ENCODE measurements around the gene FKBP2. TPM values are rescaled to one million over a fixed set of nuclear protein-coding genes. Genes with fewer than 3 reads are reported as not detected.

FKBP2 gene
- total RNA-seq, 1 experiment from 2014 or later = 84.2 TPM

Other genes with a start within 250 kb of the FKBP2 start
- gene FLRT1, start 205.2 kb upstream of the FKBP2 start, total RNA-seq (2021) = 0.25 and 0.44 TPM in 2 replicates
- 41.0 and 68.8 TPM in 2 replicates for gene MACROD1, start 75.0 kb upstream of the FKBP2 start, total RNA-seq (2021)
- 267 and 299 TPM in 2 replicates for gene STIP1, start 54.9 kb upstream of the FKBP2 start, total RNA-seq (2021)
- 5.0 and 6.6 TPM in 2 replicates for gene FERMT3, start 34.4 kb upstream of the FKBP2 start, total RNA-seq (2021)
- 55.2 and 76.2 TPM in 2 replicates for gene TRPT1, start 14.9 kb upstream of the FKBP2 start, total RNA-seq (2021)
- 87.4 and 112 TPM in 2 replicates for gene NUDT22, start 14.8 kb upstream of the FKBP2 start, total RNA-seq (2021)
- 55.0 and 57.1 TPM in 2 replicates for gene DNAJC4, start 10.5 kb upstream of the FKBP2 start, total RNA-seq (2021)
- 110 and 129 TPM in 2 replicates for gene VEGFB, start 6.5 kb upstream of the FKBP2 start, total RNA-seq (2021)
- gene PPP1R14B, start 5.8 kb downstream of the FKBP2 start, total RNA-seq (2021) = 385 and 435 TPM in 2 replicates
- 73.2 and 79.6 TPM in 2 replicates for gene PLCB3, start 10.4 kb downstream of the FKBP2 start, total RNA-seq (2021)
- 94.3 and 94.4 TPM in 2 replicates for gene BAD, start 43.6 kb downstream of the FKBP2 start, total RNA-seq (2021)
- 72.8 and 110 TPM in 2 replicates for gene GPR137, start 44.8 kb downstream of the FKBP2 start, total RNA-seq (2021)
- 0.53 and 0.57 TPM in 2 replicates for gene KCNK4, start 50.2 kb downstream of the FKBP2 start, total RNA-seq (2021)
- gene CATSPERZ, start 59.3 kb downstream of the FKBP2 start, total RNA-seq (2021) = 1.3 TPM in 1 of 2 replicates, not detected in the other
- 61.0 and 64.6 TPM in 2 replicates for gene ESRRA, start 64.4 kb downstream of the FKBP2 start, total RNA-seq (2021)
- gene TRMT112, start 76.5 kb downstream of the FKBP2 start, total RNA-seq (2021) = 264 and 275 TPM in 2 replicates
- gene PRDX5, start 77.0 kb downstream of the FKBP2 start, total RNA-seq (2021) = 381 and 441 TPM in 2 replicates
- gene CCDC88B, start 99.1 kb downstream of the FKBP2 start, total RNA-seq (2021) = 9.6 and 15.1 TPM in 2 replicates
- 60.6 and 64.3 TPM in 2 replicates for gene RPS6KA4, start 118.1 kb downstream of the FKBP2 start, total RNA-seq (2021)